Astrocyte of the cerebellum (primary cell): ENCODE data around the gene TNIK.

Experiments
- DNase-seq: peaks from one replicate; pipeline ENCODE4 v3.0.0-alpha.2; 2011; ENCODE audit warnings: low read depth
- H3K4me3 ChIP-seq: 2 replicates; pipeline ENCODE4 v1.5.1; 2011; ENCODE audit warnings: mild to moderate bottlenecking, low read depth, low read length, moderate library complexity
- CTCF ChIP-seq: IDR thresholded peaks from 2 replicates; pipeline ENCODE4 v1.5.1; 2012; ENCODE audit warnings: low read length, low read depth, moderate library complexity, mild to moderate bottlenecking; ENCODE audit errors: missing control alignments
- in situ Hi-C: cut with HindIII; loops from 2 replicates; pipeline ENCODE4 v1.10.0; 2017; ENCODE audit warnings: low sequenced_read_pairs

The TNIK gene

GRCh38 chr3:171270541-171270940, 189.7 kb downstream of the TNIK start:
- H3K4me3 ChIP-seq: no peak overlapping the region
- DNase-seq: no peak
- TF ChIP-seq CTCF: no peak
- in situ Hi-C loops: no loop called here

GRCh38 chr3:171269542-171269941, 190.7 kb downstream of the TNIK start:
- H3K4me3 ChIP-seq: no peak overlapping the region
- in situ Hi-C loops: no loop called here
- no peak for DNase-seq
- no peak for TF ChIP-seq CTCF

- no peak overlapping the region for H3K4me3 ChIP-seq
- in situ Hi-C loops: no loop called here
- no peak for TF ChIP-seq CTCF
- no peak for DNase-seq
These were observed 191.5 kb downstream of the TNIK start for GRCh38 chr3:171268677-171269076.

GRCh38 chr3:171267104-171267503, 193.1 kb downstream of the TNIK start:
- in situ Hi-C loops: no loop called here

GRCh38 chr3:171266740-171267073, 193.5 kb downstream of the TNIK start:
- H3K4me3 ChIP-seq: no peak overlapping the region
- DNase-seq: no peak
- TF ChIP-seq CTCF: no peak
- in situ Hi-C loops: no loop called here

More at GRCh38 chr3:171267104-171267503, 193.1 kb downstream of the TNIK start:
- no peak for TF ChIP-seq CTCF
- DNase-seq: no peak
- H3K4me3 ChIP-seq: no peak overlapping the region

- in situ Hi-C loops: no loop called here
- no peak for DNase-seq
- no peak for TF ChIP-seq CTCF
- H3K4me3 ChIP-seq: no peak overlapping the region
These were observed 194.0 kb downstream of the TNIK start for GRCh38 chr3:171266034-171266739.
